ENCODE measurements around the gene TRAF2. TPM values are rescaled to one million over a fixed set of nuclear protein-coding genes. Genes with fewer than 3 reads are reported as not detected.

The TRAF2 gene
- total RNA-seq, 1 donor, result 7.9 TPM

DNA sequence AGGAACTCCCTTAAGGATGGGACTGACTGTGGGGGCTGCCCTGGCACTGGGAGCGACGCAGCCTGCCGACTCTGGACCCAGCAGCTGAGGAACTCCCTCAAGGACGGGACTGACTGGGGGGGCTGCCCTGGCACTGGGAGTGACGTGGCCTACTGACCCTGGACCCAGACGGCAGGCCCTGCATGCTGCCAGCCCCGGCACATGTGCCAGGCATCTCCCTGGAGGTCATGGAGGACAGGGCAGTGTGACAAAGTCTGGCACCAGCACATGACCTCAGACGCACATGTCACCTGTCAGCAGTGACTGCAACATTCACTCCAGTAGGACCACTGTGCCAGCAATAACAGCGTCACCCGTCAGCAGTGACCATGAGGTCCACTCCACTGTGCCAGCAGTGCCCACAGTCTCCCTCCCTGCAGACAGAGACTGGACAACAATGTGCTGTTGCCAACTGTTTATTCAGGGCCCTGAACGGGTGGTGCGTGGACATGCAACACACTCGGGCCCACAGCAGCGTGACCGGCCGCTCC, 53.7 kb downstream of the TRAF2 start:
- H3K4me3 ChIP-seq (ENCODE audit: low read depth, low read length), result no peak overlapping the region
- DNase-seq (ENCODE audit: low read depth), result no peak
- TF ChIP-seq, protein P1, sequence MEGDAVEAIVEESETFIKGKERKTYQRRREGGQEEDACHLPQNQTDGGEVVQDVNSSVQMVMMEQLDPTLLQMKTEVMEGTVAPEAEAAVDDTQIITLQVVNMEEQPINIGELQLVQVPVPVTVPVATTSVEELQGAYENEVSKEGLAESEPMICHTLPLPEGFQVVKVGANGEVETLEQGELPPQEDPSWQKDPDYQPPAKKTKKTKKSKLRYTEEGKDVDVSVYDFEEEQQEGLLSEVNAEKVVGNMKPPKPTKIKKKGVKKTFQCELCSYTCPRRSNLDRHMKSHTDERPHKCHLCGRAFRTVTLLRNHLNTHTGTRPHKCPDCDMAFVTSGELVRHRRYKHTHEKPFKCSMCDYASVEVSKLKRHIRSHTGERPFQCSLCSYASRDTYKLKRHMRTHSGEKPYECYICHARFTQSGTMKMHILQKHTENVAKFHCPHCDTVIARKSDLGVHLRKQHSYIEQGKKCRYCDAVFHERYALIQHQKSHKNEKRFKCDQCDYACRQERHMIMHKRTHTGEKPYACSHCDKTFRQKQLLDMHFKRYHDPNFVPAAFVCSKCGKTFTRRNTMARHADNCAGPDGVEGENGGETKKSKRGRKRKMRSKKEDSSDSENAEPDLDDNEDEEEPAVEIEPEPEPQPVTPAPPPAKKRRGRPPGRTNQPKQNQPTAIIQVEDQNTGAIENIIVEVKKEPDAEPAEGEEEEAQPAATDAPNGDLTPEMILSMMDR (IDR thresholded peaks at IDR 0.05; ENCODE audit: insufficient read depth, low read length), result no peak

DNA sequence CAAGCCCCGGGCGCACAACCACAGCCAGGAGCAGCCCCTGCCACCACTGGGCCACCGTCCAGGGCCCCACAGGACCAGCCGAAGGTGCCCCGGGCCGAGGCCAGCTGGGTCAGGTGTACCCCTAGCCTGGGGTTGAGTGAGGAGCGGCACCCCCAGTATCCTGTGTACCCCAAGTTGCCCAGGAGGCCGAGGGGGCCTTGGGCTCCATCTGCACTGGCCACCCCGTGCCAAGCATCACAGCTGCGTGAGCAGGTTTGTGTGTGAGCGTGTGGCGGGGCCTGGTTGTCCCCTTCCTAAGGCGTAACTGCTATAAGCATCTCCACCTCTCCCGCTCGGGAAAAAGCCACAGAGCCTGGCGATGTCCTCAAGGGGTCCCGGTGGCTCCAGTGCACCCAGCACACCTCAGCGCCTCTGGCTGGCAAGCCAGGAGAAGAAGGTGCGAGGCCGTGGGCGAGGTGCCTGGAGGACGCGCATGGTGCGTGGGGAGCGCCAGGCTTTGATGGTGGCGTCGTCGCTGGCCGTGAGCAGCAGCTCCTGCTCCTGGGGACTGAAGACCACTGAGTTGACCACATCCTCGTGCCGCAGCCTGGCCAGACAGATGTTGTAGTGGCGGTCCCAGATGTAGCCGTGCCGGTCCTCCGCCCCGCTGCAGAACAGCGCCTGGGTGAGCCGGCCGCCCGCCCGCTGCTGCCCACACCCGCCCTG, 54.4 kb downstream of the TRAF2 start:
- no peak for DNase-seq (ENCODE audit: low read depth)
- H3K4me3 ChIP-seq (ENCODE audit: low read depth, low read length), result no peak overlapping the region
- TF ChIP-seq, protein P1 (IDR thresholded peaks at IDR 0.05; ENCODE audit: insufficient read depth, low read length), result no peak

DNA sequence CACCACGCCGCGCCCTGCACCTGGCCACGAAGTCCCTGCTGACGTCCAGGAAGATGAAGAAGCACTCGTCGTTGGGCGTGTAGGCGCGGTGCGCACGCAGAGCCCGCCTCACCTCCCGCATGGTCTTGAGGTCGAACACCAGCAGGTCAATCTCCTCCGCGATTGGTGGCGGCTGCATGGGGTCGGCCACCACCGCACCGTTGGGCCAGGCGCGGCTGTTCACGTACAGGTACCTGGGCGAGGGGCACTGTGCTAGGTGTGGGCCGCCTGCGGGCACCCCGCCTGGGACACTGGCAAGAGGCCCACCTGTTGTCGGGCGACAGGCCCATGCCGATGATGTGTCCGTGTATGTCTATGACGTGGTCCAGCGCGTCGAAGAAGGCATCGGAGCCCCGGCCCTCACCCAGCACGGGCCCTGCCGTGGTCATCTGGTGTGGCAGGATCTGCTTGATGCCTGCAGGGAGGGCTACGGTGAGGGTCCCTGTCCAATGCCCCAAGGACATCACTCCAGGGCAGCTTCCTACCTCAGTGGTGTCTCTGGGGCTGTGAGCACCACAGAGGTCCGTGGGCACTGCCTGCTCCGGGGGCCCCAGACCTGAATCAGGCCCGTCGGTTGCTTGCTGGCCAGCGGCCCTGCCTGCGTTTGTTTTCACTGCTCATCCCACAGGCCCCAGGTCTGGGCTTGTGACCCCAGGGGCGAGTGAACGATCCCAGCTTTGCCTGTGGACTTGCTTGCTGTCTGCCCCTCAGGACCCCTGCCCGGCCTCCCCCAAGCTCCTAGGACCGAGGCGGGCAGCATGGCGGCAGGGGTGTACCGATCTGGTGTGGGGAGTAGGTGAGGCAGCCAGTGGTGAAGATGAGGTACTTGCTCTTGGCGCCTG, 55.2 kb downstream of the TRAF2 start:
- H3K4me3 ChIP-seq (ENCODE audit: low read depth, low read length), result no peak overlapping the region
- DNase-seq (ENCODE audit: low read depth), result no peak
- TF ChIP-seq, protein P1 (IDR thresholded peaks at IDR 0.05; ENCODE audit: insufficient read depth, low read length), result no peak

DNA sequence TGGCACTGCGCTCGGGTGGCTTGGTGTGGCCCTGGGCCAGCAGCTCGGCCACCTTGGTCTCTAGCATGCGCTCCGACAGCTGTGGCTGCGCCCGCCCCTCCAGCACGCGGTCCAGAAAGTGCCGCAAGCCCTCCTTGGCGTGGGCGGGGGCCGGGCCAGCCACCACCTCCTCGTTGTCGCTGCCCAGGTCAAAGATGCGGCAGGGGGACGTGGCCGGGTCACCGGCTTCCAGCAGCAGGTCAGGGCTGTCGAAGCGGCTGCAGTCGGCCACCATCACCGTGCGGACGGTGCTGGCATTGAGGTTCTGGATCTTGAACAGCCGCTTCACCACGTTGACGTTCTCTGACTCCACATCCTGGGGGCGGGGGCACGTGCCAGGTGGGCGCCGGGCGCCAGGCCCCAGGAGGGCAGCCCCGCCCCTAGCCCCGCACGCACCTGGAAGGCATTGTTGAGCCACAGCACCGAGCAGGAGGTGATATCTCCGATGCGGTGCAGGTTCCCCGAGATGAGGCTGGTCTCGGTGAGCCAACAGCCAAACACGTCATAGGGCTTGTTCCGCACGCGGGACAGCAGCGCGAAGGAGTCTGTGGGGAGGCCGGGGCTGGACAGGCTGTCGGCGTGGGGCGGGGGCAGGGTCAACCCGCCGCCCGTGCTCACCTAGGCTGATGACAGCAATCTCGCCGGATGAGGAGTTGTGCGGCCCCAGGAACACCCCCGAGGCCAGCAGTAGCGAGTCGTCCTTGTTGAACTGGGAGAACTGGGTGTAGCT, 56.0 kb downstream of the TRAF2 start:
- DNase-seq (ENCODE audit: low read depth), result no peak
- TF ChIP-seq, protein P1 (IDR thresholded peaks at IDR 0.05; ENCODE audit: insufficient read depth, low read length), result no peak

DNA sequence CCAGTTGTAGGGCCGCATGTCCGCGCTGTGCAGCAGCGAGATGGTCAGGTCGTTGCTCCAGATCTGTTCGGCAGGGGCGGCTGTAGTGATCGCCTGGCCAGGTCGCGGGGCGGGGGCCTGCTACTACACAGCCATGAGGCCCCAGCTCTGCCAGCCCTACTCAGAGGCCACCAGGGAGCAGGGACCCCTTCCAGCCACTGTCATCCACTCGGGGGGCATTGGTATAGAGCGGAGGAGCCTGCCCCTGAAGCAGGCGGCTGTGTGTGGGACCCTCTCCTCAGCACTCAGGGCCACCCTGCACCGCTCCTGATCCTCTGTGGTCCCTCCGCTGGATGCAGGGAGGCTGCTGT, 56.5 kb downstream of the TRAF2 start:
- peak overlapping the region; percentile 83 for H3K4me3 ChIP-seq (ENCODE audit: low read depth, low read length)
- no peak for DNase-seq (ENCODE audit: low read depth)
- TF ChIP-seq, protein P1 (IDR thresholded peaks at IDR 0.05; ENCODE audit: insufficient read depth, low read length), result no peak

More for the DNA sequence above, 56.0 kb downstream of the TRAF2 start:
- H3K4me3 ChIP-seq (ENCODE audit: low read depth, low read length), result peak overlapping the region; percentile 14
